Occipital lobe (tissue), 2 donors: ENCODE results near the gene PIK3R2. TPM values are rescaled to one million over a fixed set of nuclear protein-coding genes. Genes with fewer than 3 reads are reported as not detected.
"Not testable (repeated sequence)": the region's sequence is repeated elsewhere in the genome, so short reads cannot be mapped to it uniquely, and the experiment has no call there.

Experiments
- DNase-seq: peaks from one replicate; lab custom pipeline; 2025; lab: John Stamatoyannopoulos, UW
- total RNA-seq: library from RNA; depleted of rRNA; stranded (reverse); fragments of >200 nt; gene quantifications from one replicate; pipeline ENCODE4 v1.2.3, GENCODE V29; 2014

PIK3R2 gene
- total RNA-seq: 43.5 TPM

GRCh38 chr19:18152817-18153555, at the start of gene PIK3R2:
Gene PIK3R2 (plus strand): TSS chr19:18153163. CDS start chr19:18155880, 2,717 bp downstream.
- DNase-seq: peak; percentile 97

GRCh38 chr19:18104793-18105131, 48.2 kb upstream of the PIK3R2 start:
- no peak for DNase-seq

GRCh38 chr19:18105259-18105658, 47.7 kb upstream of the PIK3R2 start:
- not testable (repeated sequence) for DNase-seq

- no peak for DNase-seq
Observed at GRCh38 chr19:18107235-18107634, 45.7 kb upstream of the PIK3R2 start.

- no peak for DNase-seq
Observed at GRCh38 chr19:18108897-18109296, 44.1 kb upstream of the PIK3R2 start.

- no peak for DNase-seq
Observed at GRCh38 chr19:18109341-18109732, 43.6 kb upstream of the PIK3R2 start.

- peak; percentile 18 for DNase-seq
Observed at GRCh38 chr19:18109733-18110608, 43.0 kb upstream of the PIK3R2 start.

- no peak for DNase-seq
Observed at GRCh38 chr19:18110609-18111232, 42.2 kb upstream of the PIK3R2 start.

- DNase-seq: peak; percentile 74
Observed at GRCh38 chr19:18112989-18113478, 39.9 kb upstream of the PIK3R2 start.

- DNase-seq: no peak
Observed at GRCh38 chr19:18113827-18114226, 39.1 kb upstream of the PIK3R2 start.

GRCh38 chr19:18114483-18114882, 38.5 kb upstream of the PIK3R2 start:
- DNase-seq: no peak

GRCh38 chr19:18117364-18117691, 35.6 kb upstream of the PIK3R2 start:
- no peak for DNase-seq

GRCh38 chr19:18117692-18118378, 35.1 kb upstream of the PIK3R2 start:
- peak; percentile 83 for DNase-seq

- no peak for DNase-seq
Observed at GRCh38 chr19:18118420-18119012, 34.4 kb upstream of the PIK3R2 start.

GRCh38 chr19:18119013-18119716, 33.8 kb upstream of the PIK3R2 start:
- no peak for DNase-seq

- peak; percentile 69 for DNase-seq
Observed at GRCh38 chr19:18119717-18120105, 33.3 kb upstream of the PIK3R2 start.

- DNase-seq: no peak
Observed at GRCh38 chr19:18120127-18120526, 32.8 kb upstream of the PIK3R2 start.

- no peak for DNase-seq
Observed at GRCh38 chr19:18121166-18121565, 31.8 kb upstream of the PIK3R2 start.

GRCh38 chr19:18122424-18122823, 30.5 kb upstream of the PIK3R2 start:
- DNase-seq: no peak
